T-helper 17 cell (primary cell): ENCODE measurements around the gene SPACA7. TPM values are rescaled to one million over a fixed set of nuclear protein-coding genes. Genes with fewer than 3 reads are reported as not detected.

Source experiments
- ATAC-seq: fragments of 150-1000 bp; cut with Tn5 transposase; 2 replicates; pipeline ENCODE4 v1.10.0; 2021; ENCODE audit warnings: mild to moderate bottlenecking, moderate library complexity
- DNase-seq, 3 donors: peaks; one replicate each; pipeline versions ENCODE4 v3.0.0 to v3.0.0-alpha.2; 2020 to 2021
- H3K9me3 ChIP-seq: one replicate; pipeline ENCODE4 v1.7.0; 2013; ENCODE audit warnings: low read length, mild to moderate bottlenecking; ENCODE audit not compliant: control insufficient read depth, poor library complexity, severe bottlenecking
- H3K27ac Mint-ChIP-seq: one replicate; pipeline ENCODE4 v1.8.0; 2022; ENCODE audit warnings: mild to moderate bottlenecking, moderate library complexity, mixed read lengths
- H3K27me3 Mint-ChIP-seq: one replicate; pipeline ENCODE4 v1.8.0; 2022; ENCODE audit warnings: mixed read lengths
- H3K36me3 Mint-ChIP-seq: one replicate; pipeline ENCODE4 v1.8.0; 2022; ENCODE audit warnings: low read depth, mixed read lengths
- H3K4me1 Mint-ChIP-seq: one replicate; pipeline ENCODE4 v1.8.0; 2022; ENCODE audit warnings: mild to moderate bottlenecking, mixed read lengths
- H3K4me3 Mint-ChIP-seq: one replicate; pipeline ENCODE4 v1.8.0; 2022; ENCODE audit warnings: mild to moderate bottlenecking, moderate library complexity, mixed read lengths
- total RNA-seq, 4 donors: library from RNA in 2 of 4; stranded (reverse) in 2 of 4; gene quantifications; one replicate each; pipeline ENCODE4 v1.2.3 and lab custom pipeline; 2022 to 2026

Gene SPACA7
- total RNA-seq, 2 donors from 2014 or later: not detected

GRCh38 chr13:112342841-112343361 lies 33.3 kb upstream of the SPACA7 start:
- H3K4me3 Mint-ChIP-seq: no peak overlapping the region
- no peaks in the 10 kb centered on the region for H3K36me3 Mint-ChIP-seq
- H3K27ac Mint-ChIP-seq: no peak overlapping the region
- no peak for ATAC-seq
- peaks cover 6% of the 10 kb centered on the region for H3K4me1 Mint-ChIP-seq
- no peak for DNase-seq
- H3K27me3 Mint-ChIP-seq: peaks cover 48% of the 10 kb centered on the region
- H3K9me3 ChIP-seq: no peaks in the 10 kb centered on the region

DNA sequence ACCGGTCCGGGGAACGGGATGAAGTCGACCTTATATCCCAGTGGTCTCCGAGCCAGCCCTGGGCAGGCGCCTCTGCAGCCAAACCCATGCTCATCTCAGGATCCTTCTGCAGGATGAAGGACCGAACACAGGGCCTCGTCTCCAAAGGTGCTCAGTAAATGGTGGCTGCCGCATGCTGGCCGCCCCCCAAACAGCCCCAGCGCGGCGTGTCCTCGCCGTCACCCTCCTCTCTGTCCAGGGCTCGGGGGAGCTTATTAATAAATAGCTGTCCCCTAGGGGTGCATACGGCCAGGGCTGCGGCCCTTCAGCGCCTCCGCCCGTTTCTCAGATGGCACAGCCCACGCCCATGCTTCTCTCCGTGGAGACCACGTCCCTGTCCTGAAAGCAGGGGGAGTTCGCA lies 32.6 kb upstream of the SPACA7 start:
- no peak overlapping the region for H3K27ac Mint-ChIP-seq
- peaks cover 6% of the 10 kb centered on the region for H3K4me1 Mint-ChIP-seq
- H3K9me3 ChIP-seq: no peaks in the 10 kb centered on the region
- ATAC-seq (no peak), DNase-seq (no peak)
- no peak overlapping the region for H3K4me3 Mint-ChIP-seq
- H3K36me3 Mint-ChIP-seq: no peaks in the 10 kb centered on the region
- peaks cover 55% of the 10 kb centered on the region for H3K27me3 Mint-ChIP-seq

- Mint-ChIP-seq H3K4me3 (no peak overlapping the region), H3K4me1 (peaks cover 6% of the 10 kb centered on the region), H3K27ac (no peak overlapping the region), H3K27me3 (peaks cover 58% of the 10 kb centered on the region), H3K36me3 (no peaks in the 10 kb centered on the region)
- ATAC-seq (no peak), DNase-seq (no peak)
- no peaks in the 10 kb centered on the region for H3K9me3 ChIP-seq
Measured at GRCh38 chr13:112345826-112346172, 30.4 kb upstream of the SPACA7 start.

- Mint-ChIP-seq H3K4me3 (no peak overlapping the region), H3K27ac (no peak overlapping the region), H3K27me3 (peaks cover 62% of the 10 kb centered on the region), H3K4me1 (peaks cover 6% of the 10 kb centered on the region), H3K36me3 (no peaks in the 10 kb centered on the region)
- no peaks in the 10 kb centered on the region for H3K9me3 ChIP-seq
- ATAC-seq (no peak), DNase-seq (no peak)
Measured at GRCh38 chr13:112346173-112346898, 29.8 kb upstream of the SPACA7 start.

GRCh38 chr13:112346899-112347229 lies 29.3 kb upstream of the SPACA7 start:
- Mint-ChIP-seq H3K36me3 (no peaks in the 10 kb centered on the region), H3K4me3 (no peak overlapping the region), H3K4me1 (peaks cover 6% of the 10 kb centered on the region), H3K27me3 (peaks cover 62% of the 10 kb centered on the region), H3K27ac (no peak overlapping the region)
- no peak for DNase-seq
- H3K9me3 ChIP-seq: no peaks in the 10 kb centered on the region
- ATAC-seq: no peak

DNA sequence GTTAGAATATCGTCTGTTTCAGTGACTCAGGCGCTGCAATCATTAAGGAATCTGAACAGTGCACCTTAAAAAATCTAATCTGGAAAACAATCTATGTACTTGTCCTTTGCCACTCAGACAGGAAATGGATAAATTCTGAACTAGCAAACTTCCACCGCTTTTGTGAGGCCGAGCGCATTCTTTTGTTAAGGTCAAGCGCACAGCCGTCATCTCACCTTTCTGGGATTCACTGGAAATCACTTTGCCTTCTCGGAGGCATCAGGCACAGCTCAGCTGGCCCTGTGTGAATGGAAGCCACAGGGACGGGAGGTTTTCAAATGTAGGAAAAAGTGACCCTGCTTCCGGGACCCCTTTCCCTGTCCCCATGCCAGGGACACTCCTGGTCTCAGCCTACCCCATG lies 28.2 kb upstream of the SPACA7 start:
- H3K9me3 ChIP-seq: no peaks in the 10 kb centered on the region
- ATAC-seq: no peak
- DNase-seq: no peak
- Mint-ChIP-seq H3K4me3 (no peak overlapping the region), H3K4me1 (peaks cover 6% of the 10 kb centered on the region), H3K27ac (no peak overlapping the region), H3K36me3 (no peaks in the 10 kb centered on the region), H3K27me3 (peaks cover 62% of the 10 kb centered on the region)

DNA sequence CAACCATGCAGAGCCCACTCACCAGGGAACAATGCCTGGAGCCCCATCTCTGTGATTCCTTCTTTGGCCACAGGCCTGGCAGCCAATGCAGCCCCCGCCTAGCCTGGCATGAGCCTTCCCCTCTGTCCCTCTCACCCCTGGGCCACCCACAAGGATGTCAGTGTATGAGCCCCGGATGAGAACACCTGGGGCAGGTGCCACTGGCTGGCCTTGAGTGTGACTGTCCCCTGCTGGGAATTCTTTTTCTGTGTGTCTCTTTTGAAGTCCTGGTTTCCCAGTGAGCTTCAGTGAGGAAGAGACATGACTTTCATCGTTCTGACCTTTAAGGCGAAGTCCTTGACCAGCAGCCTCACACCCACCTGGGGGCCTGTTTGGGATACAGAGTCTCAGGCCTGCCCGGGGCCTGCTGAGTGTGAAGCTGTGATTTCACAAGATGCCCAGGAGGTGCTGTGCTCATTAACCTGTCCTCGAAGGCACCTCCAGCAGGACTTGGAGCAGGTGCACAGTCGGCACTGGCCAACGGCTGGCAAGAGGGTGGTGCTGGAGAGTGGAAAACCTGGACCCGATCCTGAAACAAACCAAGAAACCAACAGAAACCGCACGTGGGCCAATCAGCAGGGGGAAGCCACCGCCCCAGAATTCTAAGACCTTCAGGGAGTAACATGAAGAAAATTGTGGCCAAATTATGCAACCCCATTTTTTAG lies 27.4 kb upstream of the SPACA7 start:
- no peaks in the 10 kb centered on the region for H3K9me3 ChIP-seq
- peaks cover 6% of the 10 kb centered on the region for H3K4me1 Mint-ChIP-seq
- H3K27ac Mint-ChIP-seq: no peak overlapping the region
- ATAC-seq (no peak), DNase-seq (no peak)
- H3K36me3 Mint-ChIP-seq: no peaks in the 10 kb centered on the region
- H3K4me3 Mint-ChIP-seq: no peak overlapping the region
- peaks cover 59% of the 10 kb centered on the region for H3K27me3 Mint-ChIP-seq

DNA sequence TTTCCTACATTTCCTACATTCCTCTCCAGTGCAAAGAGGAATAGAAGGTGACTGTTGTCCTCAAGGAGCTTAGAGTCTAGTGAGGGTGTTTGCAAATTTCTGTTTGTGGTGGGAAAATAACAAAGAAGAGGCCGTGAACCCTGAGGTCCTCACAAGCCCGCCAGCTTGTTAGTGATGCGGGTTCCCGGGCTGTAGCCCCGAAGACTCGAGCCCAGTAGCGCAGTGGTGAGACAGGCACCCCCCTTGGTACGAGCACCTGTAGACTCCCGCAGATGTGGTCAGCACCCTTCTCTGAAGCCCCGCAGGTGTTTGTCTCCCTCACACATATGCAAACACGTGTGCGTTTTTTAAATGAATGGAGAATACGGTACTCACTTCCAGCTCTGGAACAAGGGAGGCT lies 26.5 kb upstream of the SPACA7 start:
- no peak for ATAC-seq
- Mint-ChIP-seq H3K4me3 (no peak overlapping the region), H3K4me1 (peaks cover 6% of the 10 kb centered on the region), H3K27ac (no peak overlapping the region), H3K36me3 (no peaks in the 10 kb centered on the region), H3K27me3 (peaks cover 50% of the 10 kb centered on the region)
- DNase-seq: no peak
- no peaks in the 10 kb centered on the region for H3K9me3 ChIP-seq

GRCh38 chr13:112350300-112350699 lies 25.9 kb upstream of the SPACA7 start:
- no peaks in the 10 kb centered on the region for H3K9me3 ChIP-seq
- H3K4me1 Mint-ChIP-seq: peaks cover 6% of the 10 kb centered on the region
- H3K27ac Mint-ChIP-seq: no peak overlapping the region
- no peak for ATAC-seq
- no peaks in the 10 kb centered on the region for H3K36me3 Mint-ChIP-seq
- no peak overlapping the region for H3K4me3 Mint-ChIP-seq
- no peak for DNase-seq
- peaks cover 46% of the 10 kb centered on the region for H3K27me3 Mint-ChIP-seq

DNA sequence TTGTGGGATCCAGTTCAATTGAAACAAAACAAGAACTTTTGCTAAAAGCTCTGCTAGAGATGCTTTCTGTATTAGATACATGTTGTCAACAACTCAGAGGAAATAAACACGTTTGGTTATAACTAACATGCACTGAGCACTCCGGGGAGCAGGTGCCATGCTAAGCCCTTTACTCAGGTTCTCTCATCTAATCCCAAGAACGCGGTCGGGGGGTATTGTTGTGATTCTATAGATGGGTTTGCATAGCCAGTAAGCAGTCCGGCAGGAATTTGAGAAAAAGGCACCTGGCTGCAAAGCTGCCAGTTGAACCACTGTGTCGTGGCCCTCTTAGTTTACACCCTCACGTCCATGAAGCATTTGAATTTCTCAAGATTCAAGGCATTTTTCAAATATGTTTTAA lies 24.3 kb upstream of the SPACA7 start:
- H3K27ac Mint-ChIP-seq: no peak overlapping the region
- no peak overlapping the region for H3K4me3 Mint-ChIP-seq
- no peaks in the 10 kb centered on the region for H3K9me3 ChIP-seq
- DNase-seq: no peak
- peaks cover 1% of the 10 kb centered on the region for H3K4me1 Mint-ChIP-seq
- no peaks in the 10 kb centered on the region for H3K36me3 Mint-ChIP-seq
- H3K27me3 Mint-ChIP-seq: peaks cover 30% of the 10 kb centered on the region
- no peak for ATAC-seq

DNA sequence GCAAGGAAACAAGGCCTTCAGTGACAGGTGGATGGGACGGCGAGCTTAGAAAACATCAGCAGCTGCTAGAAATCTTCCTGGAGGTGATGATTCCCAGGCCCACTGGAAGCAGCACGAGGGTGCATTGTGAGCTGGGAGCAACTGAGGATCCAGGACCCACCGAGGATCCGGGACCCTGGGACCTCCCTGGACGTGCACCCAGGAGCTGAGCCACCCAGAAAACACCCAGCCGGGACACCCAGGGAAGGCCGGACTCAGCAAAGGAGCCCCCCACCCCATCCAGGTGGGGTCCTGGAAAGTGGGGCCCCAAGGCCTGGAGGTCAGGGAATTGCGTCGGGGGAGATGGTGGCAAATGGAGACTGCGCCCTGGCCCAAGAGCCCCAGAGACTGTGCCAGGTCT lies 22.3 kb upstream of the SPACA7 start:
- H3K9me3 ChIP-seq: no peaks in the 10 kb centered on the region
- DNase-seq: no peak
- Mint-ChIP-seq H3K27ac (no peak overlapping the region), H3K4me3 (no peak overlapping the region), H3K27me3 (peaks cover 12% of the 10 kb centered on the region), H3K4me1 (no peaks in the 10 kb centered on the region), H3K36me3 (no peaks in the 10 kb centered on the region)
- ATAC-seq: no peak

GRCh38 chr13:112354330-112355273 lies 21.6 kb upstream of the SPACA7 start:
- Mint-ChIP-seq H3K36me3 (no peaks in the 10 kb centered on the region), H3K27ac (no peak overlapping the region), H3K27me3 (peaks cover 7% of the 10 kb centered on the region), H3K4me1 (no peaks in the 10 kb centered on the region), H3K4me3 (no peak overlapping the region)
- DNase-seq (no peak), ATAC-seq (no peak)
- no peaks in the 10 kb centered on the region for H3K9me3 ChIP-seq

- Mint-ChIP-seq H3K27ac (no peak overlapping the region), H3K4me1 (no peaks in the 10 kb centered on the region), H3K27me3 (peaks cover 7% of the 10 kb centered on the region), H3K4me3 (no peak overlapping the region), H3K36me3 (no peaks in the 10 kb centered on the region)
- DNase-seq (no peak), ATAC-seq (no peak)
- no peaks in the 10 kb centered on the region for H3K9me3 ChIP-seq
Measured at GRCh38 chr13:112355274-112355838, 20.8 kb upstream of the SPACA7 start.
